ENCODE results near the gene RPS24.
"Not testable (repeated sequence)": the region's sequence is repeated elsewhere in the genome, so short reads cannot be mapped to it uniquely, and the experiment has no call there.

The RPS24 gene

GRCh38 chr10:78033637-78034470 is at the start of gene RPS24:
RPS24 (plus strand) TSS chr10:78033863; CDS start chr10:78033902, 39 bp downstream.
- DNase-seq (ENCODE audit: low spot score) (peak; percentile 96), FAIRE-seq (peak; percentile 92)

- FAIRE-seq, result no peak
- DNase-seq (ENCODE audit: low spot score), result no peak
These were observed 48.7 kb upstream of the RPS24 start for GRCh38 chr10:77984986-77985385.

GRCh38 chr10:77987671-77988255 is 45.9 kb upstream of the RPS24 start:
- FAIRE-seq, result no peak
- no peak for DNase-seq (ENCODE audit: low spot score)

- FAIRE-seq (no peak), DNase-seq (ENCODE audit: low spot score) (no peak)
These were observed 44.5 kb upstream of the RPS24 start for GRCh38 chr10:77989081-77989724.

- no peak for DNase-seq (ENCODE audit: low spot score)
These were observed 40.0 kb upstream of the RPS24 start for GRCh38 chr10:77993620-77994019.

GRCh38 chr10:77998780-77999179 is 34.9 kb upstream of the RPS24 start:
- DNase-seq (ENCODE audit: low spot score); FAIRE-seq: not testable (repeated sequence)

More at GRCh38 chr10:77993620-77994019, 40.0 kb upstream of the RPS24 start:
- no peak for FAIRE-seq

DNA sequence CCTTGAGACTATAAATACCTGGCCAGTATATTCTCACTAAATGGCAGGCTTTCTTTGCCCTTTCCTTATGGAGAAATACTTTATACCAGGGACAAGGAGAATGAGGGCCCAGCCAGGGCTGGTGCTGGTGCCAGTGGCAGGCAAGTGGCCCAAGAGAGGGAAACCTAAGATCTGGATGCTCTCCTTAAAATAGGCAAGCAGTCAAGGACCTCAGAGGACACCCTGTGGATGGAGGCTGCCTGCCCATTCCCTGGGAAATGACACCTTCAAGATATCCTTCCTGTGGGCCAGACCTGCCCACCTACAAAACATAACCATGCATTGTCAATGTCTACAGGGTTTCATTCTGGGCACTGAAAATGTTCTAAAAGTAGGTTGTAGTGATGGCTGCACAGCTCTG is 33.5 kb upstream of the RPS24 start:
- DNase-seq (ENCODE audit: low spot score) (no peak), FAIRE-seq (no peak)

DNA sequence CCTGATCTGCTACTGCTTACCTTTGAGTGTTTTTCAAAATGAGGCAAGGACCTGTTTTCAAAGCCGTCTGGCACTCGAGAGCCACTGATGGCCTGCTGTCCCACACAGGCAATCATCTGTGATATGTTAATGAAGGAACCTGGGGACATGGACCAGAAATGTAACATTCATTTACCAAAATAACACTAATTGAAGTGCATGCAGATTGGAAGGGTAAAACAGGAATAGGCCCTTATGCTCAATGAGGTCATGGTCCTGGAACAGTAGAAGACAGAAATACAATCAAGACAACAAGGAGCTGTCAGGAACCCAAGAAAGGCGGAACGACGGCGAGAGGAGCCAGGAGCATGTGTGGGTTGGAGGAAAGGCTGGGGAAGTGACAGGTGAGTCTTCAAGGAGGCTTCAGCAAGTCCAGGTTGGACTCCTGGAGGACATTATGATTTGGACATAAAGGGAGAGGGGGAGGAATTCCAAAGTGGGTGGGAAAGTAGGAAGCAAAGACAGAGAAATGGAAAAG is 32.6 kb upstream of the RPS24 start:
- DNase-seq (ENCODE audit: low spot score) (no peak), FAIRE-seq (no peak)

DNA sequence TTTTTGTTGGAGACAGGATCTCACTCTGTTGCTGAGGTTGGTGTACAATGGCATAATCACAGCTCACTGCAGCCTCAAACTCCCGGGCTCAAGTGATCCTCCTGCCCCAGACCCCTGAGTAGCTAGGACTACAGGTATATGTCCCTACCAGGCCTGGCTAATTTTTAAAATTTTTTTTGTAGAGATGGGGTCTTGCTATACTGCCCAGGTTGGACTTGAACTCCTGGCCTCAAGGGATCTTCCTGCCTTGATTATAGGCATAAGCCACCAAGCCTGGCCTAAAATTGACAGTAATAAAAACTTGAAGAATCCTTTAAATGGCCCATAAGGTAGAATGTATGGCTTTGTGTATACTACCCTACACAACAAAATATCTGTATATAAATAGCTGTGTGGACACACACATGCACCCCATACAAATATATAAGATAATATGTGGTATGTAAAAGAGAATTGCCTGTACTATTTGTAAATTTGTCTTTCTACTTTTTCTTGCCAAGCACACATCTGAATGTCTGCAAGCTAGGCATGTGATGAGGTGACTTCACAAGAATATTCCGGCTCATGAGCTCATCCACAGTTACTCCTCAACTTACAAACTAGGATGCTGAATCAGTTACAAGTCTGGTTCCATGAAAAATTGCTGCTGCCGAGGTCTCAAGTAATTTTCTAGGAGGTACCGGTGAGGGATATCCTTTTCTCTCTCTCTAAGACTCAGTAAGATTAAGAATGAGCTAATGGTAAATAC is 30.9 kb upstream of the RPS24 start:
- FAIRE-seq (no peak), DNase-seq (ENCODE audit: low spot score) (no peak)

- no peak for DNase-seq (ENCODE audit: low spot score)
- no peak for FAIRE-seq
These were observed 29.2 kb upstream of the RPS24 start for GRCh38 chr10:78004215-78005026.

DNA sequence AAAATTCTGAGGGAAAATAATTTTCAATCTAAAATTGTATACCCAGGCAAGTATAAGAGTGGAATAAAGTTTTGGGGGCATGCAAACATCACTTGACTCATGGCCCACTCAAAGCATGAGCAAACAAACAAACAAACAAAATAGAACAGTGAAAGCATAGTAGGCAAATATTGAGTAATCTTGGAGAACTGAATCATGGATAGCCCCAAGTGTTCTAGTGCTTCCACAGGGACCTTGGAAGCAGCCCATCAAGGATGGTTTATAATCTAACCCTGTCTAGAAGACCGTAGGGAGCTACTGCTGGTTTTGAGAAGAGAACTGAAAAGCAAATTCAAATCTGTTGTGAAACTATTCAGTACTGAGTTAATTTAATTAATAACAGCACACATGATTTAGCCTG is 26.5 kb upstream of the RPS24 start:
- FAIRE-seq, result no peak
- DNase-seq (ENCODE audit: low spot score), result no peak

- no peak for DNase-seq (ENCODE audit: low spot score)
- FAIRE-seq, result no peak
These were observed 24.0 kb upstream of the RPS24 start for GRCh38 chr10:78009662-78010061.

- DNase-seq (ENCODE audit: low spot score), result no peak
- no peak for FAIRE-seq
These were observed 23.4 kb upstream of the RPS24 start for GRCh38 chr10:78010278-78010677.

- FAIRE-seq, result no peak
These were observed 22.6 kb upstream of the RPS24 start for GRCh38 chr10:78011065-78011464.

DNA sequence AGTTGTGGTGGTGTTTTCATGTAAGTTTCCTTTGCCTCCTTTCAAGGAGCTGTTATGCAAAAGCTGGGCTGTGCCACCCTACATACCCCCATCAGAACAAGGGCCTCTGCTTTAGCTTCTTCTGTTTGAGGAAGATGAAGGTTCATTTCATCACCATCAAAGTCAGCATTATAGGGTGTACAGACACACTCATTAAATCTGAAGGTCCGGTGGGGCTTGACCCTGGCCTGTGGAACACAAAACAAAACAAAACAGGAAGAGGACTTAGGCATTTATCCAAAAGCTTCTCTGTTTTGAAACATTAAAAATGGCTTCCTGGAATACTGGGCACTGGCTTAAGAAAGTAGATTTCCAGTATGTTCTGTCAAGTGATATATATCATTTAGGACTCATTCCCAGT is 20.1 kb upstream of the RPS24 start:
- FAIRE-seq, result no peak
- DNase-seq (ENCODE audit: low spot score), result no peak

More at GRCh38 chr10:78011065-78011464, 22.6 kb upstream of the RPS24 start:
- DNase-seq (ENCODE audit: low spot score), result no peak

- DNase-seq (ENCODE audit: low spot score) (no peak), FAIRE-seq (no peak)
These were observed 18.1 kb upstream of the RPS24 start for GRCh38 chr10:78015546-78015945.

DNA sequence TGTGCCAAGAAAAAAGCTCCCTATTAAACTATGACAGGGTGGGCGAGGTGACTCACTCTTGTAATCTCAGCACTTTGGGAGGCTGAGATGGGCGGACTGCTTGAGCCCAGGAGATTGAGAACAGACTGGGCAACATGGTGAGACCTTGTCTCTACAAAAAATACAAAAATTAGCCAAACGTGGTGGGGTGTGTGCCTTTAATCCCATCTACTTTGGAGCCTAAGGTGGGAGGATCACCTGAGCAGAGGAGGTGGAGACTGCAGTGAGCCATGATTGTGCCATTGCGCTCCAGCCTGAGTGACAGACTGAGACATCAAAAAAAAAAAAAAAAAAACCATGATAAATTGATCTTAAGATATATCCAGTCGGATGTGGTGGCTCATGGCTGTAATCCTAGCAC is 15.8 kb upstream of the RPS24 start:
- no peak for FAIRE-seq
- DNase-seq (ENCODE audit: low spot score), result no peak

- DNase-seq (ENCODE audit: low spot score), result no peak
- no peak for FAIRE-seq
These were observed 14.4 kb upstream of the RPS24 start for GRCh38 chr10:78019264-78019663.

DNA sequence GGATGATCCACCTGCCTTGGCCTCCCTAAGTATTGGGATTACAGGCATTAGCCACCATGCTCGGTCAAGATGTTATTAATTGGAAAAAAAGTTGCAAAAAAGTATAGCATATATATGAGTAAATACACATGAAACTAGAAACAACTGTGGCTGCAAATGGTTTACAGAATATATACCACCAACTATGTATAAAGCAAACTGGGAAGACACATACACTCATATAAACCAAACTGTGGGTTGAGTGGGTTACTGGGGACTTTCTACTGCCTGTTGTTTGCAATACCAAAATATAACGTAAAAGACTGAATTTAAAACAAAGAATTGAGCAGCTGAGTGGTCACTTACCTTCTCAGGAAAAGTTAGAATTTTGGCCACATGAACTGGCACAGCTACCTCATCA is 12.5 kb upstream of the RPS24 start:
- DNase-seq (ENCODE audit: low spot score) (no peak), FAIRE-seq (no peak)

GRCh38 chr10:78023741-78024140 is 9.9 kb upstream of the RPS24 start:
- FAIRE-seq, result no peak
- DNase-seq (ENCODE audit: low spot score), result no peak

Measured in RCC 7860 (cell line).